Measurements from ENCODE around the gene FAM120C.

The FAM120C gene

GRCh38 chrX:54182864-54183613 lies at the start of gene FAM120C:
Gene FAM120C, minus strand, starts transcription at chrX:54183254. Its CDS starts 56 bp downstream, at chrX:54183198.
- DNase-seq, result peak; percentile 71

DNA sequence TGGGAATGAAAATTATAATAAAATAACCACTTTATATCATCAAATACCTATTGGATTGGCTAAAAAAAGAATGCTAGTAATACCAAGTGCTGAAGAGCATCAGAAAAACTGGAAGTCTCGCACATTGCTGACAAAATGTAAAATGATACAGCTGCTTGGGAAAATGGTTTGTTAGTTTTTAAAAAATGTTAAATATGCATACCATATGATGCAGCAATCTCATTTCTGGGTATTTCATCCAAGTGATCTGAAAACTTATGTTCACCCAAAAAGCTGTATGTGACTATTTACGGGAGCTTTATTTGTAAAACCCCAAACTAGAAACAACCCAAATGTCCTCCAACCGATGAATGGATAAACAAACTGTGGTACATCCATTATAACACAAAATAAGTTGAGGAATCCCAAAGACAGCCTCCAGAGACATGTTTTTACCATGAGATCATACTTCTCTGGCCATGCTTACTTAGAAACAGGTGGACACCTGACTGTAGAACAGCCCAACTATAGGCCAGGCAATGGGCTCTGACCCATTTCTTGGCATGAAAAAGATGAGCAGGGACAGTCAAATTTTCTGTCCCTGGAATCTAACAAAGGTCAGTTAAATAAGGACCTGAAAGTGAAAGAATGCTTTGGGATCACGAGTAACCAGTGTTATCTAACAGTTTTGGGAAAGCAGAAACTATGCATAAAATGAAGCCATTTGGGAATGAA lies 47.5 kb upstream of the FAM120C start:
- peak; percentile 8 for DNase-seq

GRCh38 chrX:54223581-54223980 lies 40.5 kb upstream of the FAM120C start:
- DNase-seq, result no peak

DNA sequence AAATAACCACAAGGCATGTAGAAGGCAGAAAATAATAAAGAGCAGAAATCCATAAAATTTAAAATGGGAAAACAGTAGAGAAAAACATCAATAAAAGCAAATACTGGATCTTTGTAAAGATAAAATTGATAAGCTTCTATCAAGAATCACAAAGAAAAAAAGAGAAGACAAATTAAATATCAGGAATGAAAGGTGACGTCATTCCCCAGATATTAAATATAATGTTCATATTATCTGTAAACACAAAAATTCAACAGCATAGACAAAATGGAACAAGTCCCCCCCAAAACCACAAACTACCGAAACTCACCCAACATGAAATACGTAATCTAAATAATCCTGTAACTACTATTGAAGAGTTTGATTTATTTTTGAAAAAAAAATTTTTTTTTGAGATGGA lies 30.5 kb upstream of the FAM120C start:
- no peak for DNase-seq

- DNase-seq, result no peak
Measured at GRCh38 chrX:54208531-54208930, 25.5 kb upstream of the FAM120C start.

- no peak for DNase-seq
Measured at GRCh38 chrX:54198262-54198661, 15.2 kb upstream of the FAM120C start.

DNA sequence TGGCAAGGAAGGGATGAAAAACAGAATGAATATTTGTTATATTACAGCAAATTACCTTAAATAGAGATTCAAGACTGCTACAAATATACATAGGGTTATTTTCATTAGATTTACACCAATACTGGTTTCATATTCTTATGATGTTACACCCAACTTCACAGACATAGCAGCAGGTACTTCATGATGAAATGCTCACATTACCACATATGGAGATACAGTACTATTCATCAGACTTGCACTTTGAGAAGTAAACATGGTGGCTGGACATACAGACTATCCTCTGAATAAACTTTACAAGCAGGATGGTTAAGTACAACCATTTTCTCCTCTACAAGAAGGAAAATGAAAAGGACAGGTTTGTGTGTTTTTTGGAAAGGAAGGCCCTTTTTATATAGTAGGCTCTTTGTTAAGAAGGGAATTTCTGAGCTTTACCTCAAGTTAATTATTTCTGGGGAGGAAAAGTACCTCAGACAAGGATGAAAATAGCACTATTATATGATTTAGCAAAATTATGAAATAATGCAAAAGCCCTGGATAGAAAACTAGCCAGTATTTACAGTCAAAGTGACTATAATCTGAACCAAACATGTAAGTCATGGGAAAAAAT lies 12.0 kb upstream of the FAM120C start:
- no peak for DNase-seq

DNA sequence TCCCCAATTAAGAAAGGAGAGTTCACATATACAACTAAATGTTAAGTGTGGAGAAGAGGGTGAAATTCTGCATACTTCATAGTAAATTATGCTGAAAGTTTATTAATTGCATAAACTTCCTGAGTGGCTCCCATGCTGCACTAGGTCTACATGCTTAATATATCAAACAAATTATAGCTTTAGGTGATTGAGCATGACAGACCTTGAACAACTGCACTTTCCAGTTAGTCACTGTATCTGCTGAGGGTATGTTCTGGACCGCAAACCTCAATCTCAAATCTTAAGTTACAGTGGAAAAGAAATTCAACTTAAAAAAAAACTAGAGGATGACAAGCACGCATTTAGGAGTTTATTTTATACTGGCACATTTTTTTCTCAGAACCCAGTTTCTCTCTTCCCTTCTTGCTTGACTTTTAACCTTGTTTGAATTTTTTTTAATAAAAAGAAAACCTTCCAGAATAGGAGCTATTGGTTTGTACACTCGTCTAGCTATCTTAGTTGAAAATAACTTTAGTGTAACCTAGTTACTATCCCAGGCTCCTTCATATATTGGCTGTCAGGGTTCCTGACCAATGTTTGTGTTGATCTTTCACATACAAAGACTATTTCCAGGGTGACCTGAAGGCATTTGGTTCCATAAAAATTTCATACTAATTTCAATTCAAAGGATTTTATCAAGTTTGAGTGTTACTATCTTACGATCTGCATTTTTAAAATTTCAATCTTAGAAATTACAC lies 10.2 kb upstream of the FAM120C start:
- DNase-seq, result no peak

GRCh38 chrX:54184474-54184873 lies 1.4 kb upstream of the FAM120C start:
- no peak for DNase-seq

- peak; percentile 48 for DNase-seq
Measured at GRCh38 chrX:54182194-54182863, 725 bp downstream of the FAM120C start.

DNA sequence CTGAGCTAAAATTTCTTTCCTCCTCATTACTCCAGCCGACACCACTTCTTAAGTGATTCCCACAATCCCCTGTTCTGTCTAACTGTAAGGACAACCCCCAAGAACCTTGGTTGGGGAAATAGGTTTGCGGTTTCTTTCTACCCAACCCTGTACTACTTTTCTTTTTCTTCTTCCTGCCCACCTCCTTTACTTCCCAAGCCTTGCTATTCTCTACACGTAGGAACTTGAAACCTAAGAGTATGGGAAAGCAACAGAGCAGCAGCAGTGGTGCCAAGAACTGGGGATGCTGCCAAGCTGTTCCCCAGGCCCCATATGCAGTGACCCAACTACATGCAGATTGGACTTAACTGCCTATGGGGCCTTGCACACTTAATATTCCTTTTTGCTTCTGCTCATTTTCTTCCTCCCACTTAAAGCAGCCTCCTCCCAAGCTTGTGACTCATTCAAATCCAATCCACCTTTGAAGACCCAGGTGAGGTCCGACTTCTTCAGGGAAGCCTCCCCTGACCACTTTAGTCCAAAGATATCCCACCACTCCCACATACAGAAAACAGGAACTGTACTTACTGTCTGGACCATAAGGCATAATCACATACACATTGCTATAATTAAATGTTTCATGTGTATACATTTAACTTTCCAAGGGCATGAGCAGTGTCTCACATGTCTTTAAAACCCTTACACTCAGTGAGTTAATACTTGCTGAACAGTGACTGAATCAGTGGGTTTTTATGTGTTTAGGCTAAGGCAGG lies 1.7 kb downstream of the FAM120C start:
- peak; percentile 17 for DNase-seq

GRCh38 chrX:54180403-54180802 lies 2.7 kb downstream of the FAM120C start:
- no peak for DNase-seq

DNA sequence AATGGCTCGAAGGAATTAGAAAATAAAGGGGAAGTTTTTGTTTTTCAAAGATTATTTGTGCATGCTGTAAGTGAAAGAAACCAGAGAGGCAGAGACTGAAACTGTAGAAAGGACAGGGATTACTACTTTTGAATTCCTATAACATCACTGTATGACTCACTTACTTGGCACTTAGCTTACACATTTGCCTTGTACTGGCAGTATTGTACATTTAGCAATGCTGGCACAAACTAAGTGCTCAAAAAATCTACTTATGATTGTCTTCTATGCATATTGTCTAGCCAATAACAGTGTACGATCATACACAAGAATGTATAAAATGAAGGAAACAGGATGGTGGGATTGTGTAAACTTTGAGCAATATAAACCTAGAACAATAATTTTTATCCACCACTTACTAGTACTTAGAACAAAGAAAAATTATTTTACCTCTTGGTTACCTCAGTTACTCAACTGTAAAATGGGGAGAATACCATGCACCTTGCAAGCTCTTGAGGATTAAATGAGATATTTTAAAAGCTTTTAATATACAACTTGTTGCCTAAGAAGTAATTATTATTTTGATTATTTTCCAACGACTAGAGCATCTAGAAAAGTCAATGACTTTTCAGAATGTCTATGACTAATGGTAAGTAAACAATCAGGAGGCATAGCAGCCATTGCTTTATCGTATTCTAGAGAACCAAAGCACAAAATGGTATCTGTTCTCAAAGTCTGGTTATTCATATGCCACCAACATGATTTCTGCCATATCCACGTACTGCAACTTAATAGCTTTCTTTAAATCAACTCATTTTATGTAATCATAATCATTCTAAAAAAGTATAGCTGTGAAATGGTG lies 4.7 kb downstream of the FAM120C start:
- DNase-seq, result peak; percentile 72

DNA sequence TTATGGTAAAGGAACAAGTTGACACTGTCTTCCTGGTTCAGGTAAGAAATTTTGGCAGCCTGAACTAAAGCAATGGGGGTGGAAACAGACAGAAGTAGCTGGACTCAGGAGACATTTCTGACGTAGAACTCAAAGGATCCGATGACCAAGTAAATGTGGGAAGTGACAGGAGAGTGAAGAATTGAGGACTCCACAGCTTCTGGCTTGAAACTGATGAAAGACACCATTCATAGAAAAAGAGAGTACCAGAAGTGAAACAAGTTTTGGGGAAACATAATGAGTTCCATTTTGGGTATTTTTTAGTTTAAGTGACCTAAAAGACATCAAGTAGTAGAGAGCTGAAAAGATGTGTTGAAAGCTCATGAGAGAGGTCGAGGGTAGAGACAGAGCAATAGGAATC lies 5.7 kb downstream of the FAM120C start:
- DNase-seq, result peak; percentile 64

DNA sequence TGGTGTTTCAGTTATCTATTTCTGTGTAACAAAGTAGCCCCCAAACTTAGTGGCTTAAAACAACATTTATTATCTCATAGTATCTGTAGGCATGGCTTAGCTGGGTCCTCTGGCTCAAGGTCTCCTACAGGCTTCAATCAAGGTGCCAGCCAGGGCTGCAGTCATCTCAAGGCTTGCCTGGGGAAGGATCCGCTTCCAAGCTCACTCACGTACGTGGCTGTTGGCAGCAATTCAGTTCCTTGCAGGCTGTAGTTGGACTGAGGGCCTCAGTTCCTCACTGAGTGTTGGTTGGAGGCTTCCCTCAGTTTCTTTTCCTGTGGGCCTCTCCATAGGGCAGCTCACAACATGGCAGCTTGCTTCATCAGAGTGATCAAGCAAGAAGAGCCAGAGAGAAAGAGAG lies 9.3 kb downstream of the FAM120C start:
- DNase-seq, result no peak

DNA sequence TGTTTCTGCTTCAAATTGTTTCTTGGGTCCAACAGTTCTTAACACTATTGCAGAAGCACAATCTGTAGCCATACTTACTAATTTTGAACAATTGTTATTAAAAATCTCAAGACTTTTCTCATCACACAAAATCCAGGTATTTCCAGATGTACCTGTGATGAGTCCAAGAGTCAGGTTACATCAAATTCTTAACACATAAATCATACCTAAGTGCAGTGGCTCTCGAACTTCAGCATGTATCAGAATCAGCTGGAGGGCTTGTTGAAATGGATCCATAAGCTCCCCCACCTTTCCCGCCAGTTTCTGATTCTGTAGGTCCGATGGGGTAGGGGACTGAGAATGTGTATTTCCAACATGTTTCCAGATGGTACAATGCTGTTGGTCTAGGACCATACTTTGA lies 10.6 kb downstream of the FAM120C start:
- no peak for DNase-seq

- DNase-seq, result peak; percentile 28
Measured at GRCh38 chrX:54171527-54172250, 11.4 kb downstream of the FAM120C start.

- DNase-seq, result no peak
Measured at GRCh38 chrX:54171091-54171490, 12.0 kb downstream of the FAM120C start.

- no peak for DNase-seq
Measured at GRCh38 chrX:54166915-54167314, 16.1 kb downstream of the FAM120C start.

DNA sequence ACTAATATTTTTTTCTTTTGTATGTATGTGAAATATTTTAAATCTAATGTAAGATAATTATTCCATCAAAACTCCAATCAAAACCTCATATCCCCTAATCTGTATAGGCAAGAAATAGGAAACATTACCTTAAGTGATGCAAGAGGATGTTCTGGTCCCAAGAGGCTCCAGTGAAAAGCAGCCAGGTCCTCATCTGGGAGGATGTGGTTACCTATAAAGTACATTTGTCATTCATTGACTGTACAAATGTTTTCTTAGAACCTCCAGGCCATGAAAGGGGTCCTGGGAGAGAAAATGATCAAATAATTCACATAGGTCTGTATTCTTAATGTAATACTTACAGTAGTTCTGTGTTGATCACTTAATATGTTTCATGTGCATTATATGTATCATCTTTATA lies 25.5 kb downstream of the FAM120C start:
- no peak for DNase-seq

All from suppressor macrophage treated with lipopolysaccharide for 4 hours (primary cell).